ENCODE measurements around the gene MEOX2. TPM values are rescaled to one million over a fixed set of nuclear protein-coding genes. Genes with fewer than 3 reads are reported as not detected.

MEOX2 gene
- total and polyA plus RNA-seq, 10 of the 15 experiments (the other 5 are each of a cell fraction or from before 2014, with no cell fraction given), result not detected

GRCh38 chr7:15600298-15600697 is 86.2 kb downstream of the MEOX2 start:
- Histone ChIP-seq H3K27ac (ENCODE audit: control insufficient read depth, insufficient read depth) (no peak overlapping the region), H3K9ac (ENCODE audit: control insufficient read depth, insufficient read depth, low read length) (no peak overlapping the region), H4K20me1 (ENCODE audit: control insufficient read depth, insufficient read depth) (no peaks in the 10 kb centered on the region), H3K27me3 (replicated peaks in 1 of 2; ENCODE audit: control insufficient read depth in 2 of 2, insufficient read depth in 2 of 2, low read length in 1 of 2) (no peaks in the 10 kb centered on the region), H3K4me2 (ENCODE audit: control insufficient read depth, insufficient read depth) (no peak overlapping the region), H3K4me1 (ENCODE audit: control insufficient read depth, insufficient read depth, low read length) (no peaks in the 10 kb centered on the region), H3K4me3 (no peak overlapping the region), H3K36me3 (ENCODE audit: control insufficient read depth in 2 of 2, insufficient read depth in 2 of 2, low read length in 1 of 2) (no peaks in the 10 kb centered on the region), H2AFZ (ENCODE audit: control insufficient read depth, low read depth, low read length) (no peak overlapping the region), H3K79me2 (ENCODE audit: control insufficient read depth, insufficient read depth, low read length) (no peaks in the 10 kb centered on the region), H3K9me3 (replicated peaks; ENCODE audit: control insufficient read depth, insufficient read depth, low read length) (no peaks in the 10 kb centered on the region)
- no peak for DNase-seq (ENCODE audit: low read depth, low spot score)
- in situ Hi-C loops (cut with MboI) (no loop called here), intact Hi-C loops (cut with micrococcal nuclease; ENCODE audit: unreplicated experiment) (no loop called here)
- no TSS peak for BruUV-seq (replicated peaks)
- TF ChIP-seq YBX1 (IDR thresholded peaks at IDR 0.05), result no peak
- TF ChIP-seq ZSCAN29 (IDR thresholded peaks at IDR 0.05), result no peak
- no peak for TF ChIP-seq NKRF (conservative IDR thresholded peaks at IDR 0.05)
- no peak for TF ChIP-seq FOXK2 (IDR thresholded peaks at IDR 0.05)
- TF ChIP-seq ZBTB4 (CRISPR knock-in tag; IDR thresholded peaks at IDR 0.05), result no peak
- no peak for TF ChIP-seq USF2 (IDR thresholded peaks at IDR 0.05; ENCODE audit: borderline replicate concordance, low read depth, low read length)
- no peak for TF ChIP-seq SIN3A (IDR thresholded peaks at IDR 0.05; ENCODE audit: low read depth, low read length)
- no peak for TF ChIP-seq CBFB (IDR thresholded peaks at IDR 0.05; ENCODE audit: low read depth)
- TF ChIP-seq KLF5 (IDR thresholded peaks at IDR 0.05; ENCODE audit: partially characterized antibody), result no peak
- no peak for TF ChIP-seq MTA2 (IDR thresholded peaks at IDR 0.05; ENCODE audit: low read depth)
- TF ChIP-seq EED (IDR thresholded peaks at IDR 0.05; ENCODE audit: low read depth), result no peak
- TF ChIP-seq STAT1 (conservative IDR thresholded peaks at IDR 0.05), result no peak
- TF ChIP-seq ZNF217 (IDR thresholded peaks at IDR 0.05), result no peak
- TF ChIP-seq SMAD5 (IDR thresholded peaks at IDR 0.05; ENCODE audit: low read depth), result no peak
- ChIA-PET RAD21 (ENCODE audit: unreplicated experiment) (no interaction called here), SMC1A (ENCODE audit: uncharacterized antibody, unreplicated experiment) (interaction anchor here (1.3 to 3.4 kb wide), 3 partner anchors 12 to 38 kb away, joined by 4 to 14 read pairs (median 6); partner anchors contain the start of gene AGMO), CTCF (interaction anchor here (0.5 kb wide), 1 partner anchor 91 kb away, joined by 3 read pairs; no protein-coding TSS in a partner anchor), POLR2A (no interaction called here)
- 10% methylated on average over 4 of the region's 4 CpGs for WGBS (ENCODE audit: insufficient coverage, insufficient replicate concordance, low lambda C conversion rate, missing lambda C conversion rate)
- no peak for FAIRE-seq
- ATAC-seq, result no peak

Measured in GM12878 (cell line).